Measurements from ENCODE around the gene TBX10.
"Not testable (repeated sequence)": the region's sequence is repeated elsewhere in the genome, so short reads cannot be mapped to it uniquely, and the experiment has no call there.

The TBX10 gene

GRCh38 chr11:67601098-67601497, 38.5 kb downstream of the TBX10 start:
- POLR2A ChIA-PET, result no interaction called here
- CTCF ChIA-PET, result interaction anchor here (1.7 kb wide), 1 partner anchor 10 kb away, joined by 10 read pairs; no protein-coding TSS in a partner anchor
- TF ChIP-seq, protein P1, sequence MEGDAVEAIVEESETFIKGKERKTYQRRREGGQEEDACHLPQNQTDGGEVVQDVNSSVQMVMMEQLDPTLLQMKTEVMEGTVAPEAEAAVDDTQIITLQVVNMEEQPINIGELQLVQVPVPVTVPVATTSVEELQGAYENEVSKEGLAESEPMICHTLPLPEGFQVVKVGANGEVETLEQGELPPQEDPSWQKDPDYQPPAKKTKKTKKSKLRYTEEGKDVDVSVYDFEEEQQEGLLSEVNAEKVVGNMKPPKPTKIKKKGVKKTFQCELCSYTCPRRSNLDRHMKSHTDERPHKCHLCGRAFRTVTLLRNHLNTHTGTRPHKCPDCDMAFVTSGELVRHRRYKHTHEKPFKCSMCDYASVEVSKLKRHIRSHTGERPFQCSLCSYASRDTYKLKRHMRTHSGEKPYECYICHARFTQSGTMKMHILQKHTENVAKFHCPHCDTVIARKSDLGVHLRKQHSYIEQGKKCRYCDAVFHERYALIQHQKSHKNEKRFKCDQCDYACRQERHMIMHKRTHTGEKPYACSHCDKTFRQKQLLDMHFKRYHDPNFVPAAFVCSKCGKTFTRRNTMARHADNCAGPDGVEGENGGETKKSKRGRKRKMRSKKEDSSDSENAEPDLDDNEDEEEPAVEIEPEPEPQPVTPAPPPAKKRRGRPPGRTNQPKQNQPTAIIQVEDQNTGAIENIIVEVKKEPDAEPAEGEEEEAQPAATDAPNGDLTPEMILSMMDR (IDR thresholded peaks at IDR 0.05; ENCODE audit: control extremely low read depth, extremely low read depth, low read depth, missing control alignments), result no peak
- no peak for DNase-seq (ENCODE audit: extremely low spot score)

DNA sequence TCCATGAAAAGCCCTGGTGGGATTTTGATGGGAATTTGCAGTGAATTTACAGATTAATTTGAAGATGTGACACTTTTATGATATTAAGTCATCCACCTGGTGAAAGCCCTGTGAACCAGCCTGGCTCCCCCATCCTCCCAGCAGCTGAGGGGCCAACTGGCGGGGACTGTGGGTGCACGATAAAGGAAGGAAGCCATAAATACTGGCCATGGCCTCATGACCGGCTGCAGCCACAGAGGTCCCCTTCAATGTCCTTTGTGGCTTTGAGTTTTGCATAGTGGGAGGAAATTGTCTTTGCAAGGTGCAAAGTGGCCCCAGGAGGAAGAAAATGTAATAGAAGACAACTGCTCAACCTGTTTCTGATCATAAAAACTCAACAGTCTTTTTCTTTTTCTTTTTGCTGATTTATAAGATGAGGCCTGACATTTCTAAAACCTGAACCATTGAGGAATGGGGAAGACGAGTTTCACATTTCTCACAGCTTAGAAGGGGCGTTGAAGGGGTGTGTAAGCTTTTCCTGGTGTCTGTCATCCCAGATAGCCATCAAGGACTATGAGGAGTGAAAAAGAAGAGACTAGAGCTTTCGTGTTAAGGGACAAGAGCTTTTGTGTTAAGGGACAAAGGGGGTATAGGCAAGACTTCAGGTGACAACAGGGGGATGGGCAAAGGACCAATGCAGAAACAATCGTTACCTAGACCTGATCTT, 39.1 kb downstream of the TBX10 start:
- CTCF ChIA-PET, result interaction anchor here (1.7 kb wide), 1 partner anchor 9 kb away, joined by 10 read pairs; no protein-coding TSS in a partner anchor
- peak; percentile 68 for DNase-seq (ENCODE audit: extremely low spot score)
- POLR2A ChIA-PET, result no interaction called here

DNA sequence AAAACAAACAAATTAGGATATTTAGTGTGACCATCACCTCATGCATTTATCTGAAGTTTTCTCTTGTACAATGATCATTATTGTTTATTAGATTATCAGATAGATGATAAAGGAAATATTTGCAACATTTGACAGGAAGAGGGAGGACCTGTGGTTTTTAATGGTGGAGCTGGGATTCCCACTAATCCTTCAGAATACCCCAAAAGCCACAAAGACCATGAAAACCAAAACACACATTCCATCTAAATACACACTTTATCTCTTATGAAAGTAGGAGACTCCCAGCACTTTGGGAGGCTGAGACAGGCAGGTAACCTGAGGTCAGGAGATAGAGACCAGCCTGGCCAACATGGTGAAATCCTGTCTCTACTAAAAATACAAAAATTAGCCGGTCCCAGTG, 40.4 kb downstream of the TBX10 start:
- TF ChIP-seq, protein P1 (IDR thresholded peaks at IDR 0.05; ENCODE audit: control extremely low read depth, extremely low read depth, low read depth, missing control alignments), result no peak
- no peak for DNase-seq (ENCODE audit: extremely low spot score)
- CTCF ChIA-PET, result interaction anchor here (0.9 to 1.3 kb wide), 2 partner anchors 15 to 60 kb away, joined by 3 read pairs; no protein-coding TSS in a partner anchor
- POLR2A ChIA-PET, result no interaction called here

More for the DNA sequence above, 39.1 kb downstream of the TBX10 start:
- TF ChIP-seq, protein P1 (IDR thresholded peaks at IDR 0.05; ENCODE audit: control extremely low read depth, extremely low read depth, low read depth, missing control alignments), result peak; percentile 17

DNA sequence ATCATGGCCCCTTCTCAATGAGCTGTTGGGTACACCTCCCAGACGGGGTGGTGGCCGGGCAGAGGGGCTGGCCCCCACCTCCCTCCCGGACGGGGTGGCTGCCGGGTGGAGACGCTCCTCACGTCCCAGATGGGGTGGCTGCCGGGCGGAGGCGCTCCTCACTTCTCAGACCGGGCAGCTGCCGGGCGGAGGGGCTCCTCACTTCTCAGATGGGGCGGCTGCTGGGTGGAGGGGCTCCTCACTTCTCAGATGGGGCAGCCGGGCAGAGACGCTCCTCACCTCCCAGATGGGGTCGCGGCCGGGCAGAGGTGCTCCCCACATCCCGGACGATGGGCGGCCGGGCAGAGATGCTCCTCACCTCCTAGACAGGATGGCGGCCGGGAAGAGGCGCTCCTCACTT, 41.6 kb downstream of the TBX10 start:
- CTCF ChIA-PET; DNase-seq (ENCODE audit: extremely low spot score); POLR2A ChIA-PET: not testable (repeated sequence)

DNA sequence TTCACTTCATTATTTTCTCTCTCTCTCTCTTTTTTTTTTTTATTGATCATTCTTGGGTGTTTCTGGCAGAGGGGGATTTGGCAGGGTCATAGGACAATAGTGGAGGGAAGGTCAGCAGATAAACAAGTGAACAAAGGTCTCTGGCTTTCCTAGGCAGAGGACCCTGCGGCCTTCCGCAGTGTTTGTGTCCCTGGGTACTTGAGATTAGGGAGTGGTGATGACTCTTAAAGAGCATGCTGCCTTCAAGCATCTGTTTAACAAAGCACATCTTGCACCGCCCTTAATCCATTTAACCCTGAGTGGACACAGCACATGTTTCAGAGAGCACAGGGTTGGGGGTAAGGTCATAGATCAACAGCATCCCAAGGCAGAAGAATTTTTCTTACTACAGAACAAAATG, 42.1 kb downstream of the TBX10 start:
- DNase-seq (ENCODE audit: extremely low spot score); CTCF ChIA-PET; POLR2A ChIA-PET: not testable (repeated sequence)

- ChIA-PET POLR2A (no interaction called here), CTCF (interaction anchor here (1.8 to 5.2 kb wide), 3 partner anchors 14 to 32 kb away, joined by 4 to 24 read pairs (median 5); partner anchors contain the start of genes GSTP1 and NUDT8)
- DNase-seq (ENCODE audit: extremely low spot score), result no peak
- TF ChIP-seq, protein P1 (IDR thresholded peaks at IDR 0.05; ENCODE audit: control extremely low read depth, extremely low read depth, low read depth, missing control alignments), result no peak
These were observed 42.7 kb downstream of the TBX10 start for GRCh38 chr11:67596753-67597300.

GRCh38 chr11:67594480-67594879, 45.1 kb downstream of the TBX10 start:
- TF ChIP-seq, protein P1 (IDR thresholded peaks at IDR 0.05; ENCODE audit: control extremely low read depth, extremely low read depth, low read depth, missing control alignments), result no peak
- DNase-seq (ENCODE audit: extremely low spot score), result no peak
- ChIA-PET POLR2A (no interaction called here), CTCF (interaction anchor here (1.0 to 5.2 kb wide), 2 partner anchors 11 to 20 kb away, joined by 3 to 24 read pairs; partner anchors contain the start of gene GSTP1)

Measured in GM10248 (cell line).